H1 (cell line): ENCODE data around the gene PIBF1.
"Not testable (repeated sequence)": the region's sequence is repeated elsewhere in the genome, so short reads cannot be mapped to it uniquely, and the experiment has no call there.

ENCODE experiments used
- CEBPB ChIP-seq: IDR thresholded peaks from 2 replicates; pipeline ENCODE4 v1.6.1; 2012; ENCODE audit warnings: low read depth, low read length
- CHD2 ChIP-seq: IDR thresholded peaks from 2 replicates; pipeline ENCODE4 v1.6.1; 2012; ENCODE audit warnings: low read length, improper control_type of control experiment
- CTCF ChIP-seq, 3 experiments: IDR thresholded peaks; 1 replicate in 2 of 3; 2 replicates in 1 of 3; pipeline versions ENCODE4 v1.5.1 to v1.6.1; 2011; ENCODE audit warnings: low read length in 3 of 3, mild to moderate bottlenecking in 3 of 3, inconsistent platforms in 2 of 3, low read depth in 1 of 3, moderate library complexity in 1 of 3; ENCODE audit not compliant: insufficient read depth in 1 of 3; ENCODE audit errors: control extremely low read depth in 1 of 3
- EZH2 ChIP-seq: fragments of 200-600 bp; sonication (generic); IDR thresholded peaks from 2 replicates; pipeline ENCODE4 v1.7.1; 2012; ENCODE audit warnings: low read depth, mild to moderate bottlenecking, moderate library complexity, low read length, inconsistent platforms; ENCODE audit not compliant: severe bottlenecking
- MAFK ChIP-seq: IDR thresholded peaks from 2 replicates; pipeline ENCODE4 v1.6.1; 2012; ENCODE audit warnings: low read depth, mild to moderate bottlenecking, improper control_type of control experiment, low read length
- MAX ChIP-seq: IDR thresholded peaks from 2 replicates; pipeline ENCODE4 v1.6.1; 2012; ENCODE audit warnings: inconsistent platforms
- POLR2A ChIP-seq, 2 experiments: IDR thresholded peaks; 1 replicate in 1 of 2; 2 replicates in 1 of 2; pipeline ENCODE4 v1.6.1; 2011; ENCODE audit warnings: low read depth in 2 of 2, low read length in 2 of 2, mild to moderate bottlenecking in 2 of 2; ENCODE audit errors: control extremely low read depth in 1 of 2
- POLR2AphosphoS5 ChIP-seq: IDR thresholded peaks from 2 replicates; pipeline ENCODE4 v1.6.1; 2011; ENCODE audit warnings: low read depth, low read length
- RAD21 ChIP-seq, 2 experiments: IDR thresholded peaks in 1 of 2; conservative IDR thresholded peaks in 1 of 2; 2 replicates each; pipeline ENCODE4 v1.6.1; 2011; ENCODE audit warnings: low read depth in 2 of 2, low read length in 2 of 2, improper control_type of control experiment in 1 of 2, inconsistent platforms in 1 of 2, mild to moderate bottlenecking in 1 of 2, moderate library complexity in 1 of 2
- SIX5 ChIP-seq: IDR thresholded peaks from 2 replicates; pipeline ENCODE4 v1.6.1; 2011; ENCODE audit warnings: mild to moderate bottlenecking, low read depth, low read length
- SP1 ChIP-seq: IDR thresholded peaks from 2 replicates; pipeline ENCODE4 v1.6.1; 2011; ENCODE audit warnings: low read depth, low read length
- TAF1 ChIP-seq: IDR thresholded peaks from 2 replicates; pipeline ENCODE4 v1.6.1; 2011; ENCODE audit warnings: mild to moderate bottlenecking, low read depth, low read length
- TBP ChIP-seq: IDR thresholded peaks from 2 replicates; pipeline ENCODE4 v1.6.1; 2011; ENCODE audit warnings: low read depth, low read length, improper control_type of control experiment
- TF ChIP-seq, protein P1 (sequence below): IDR thresholded peaks from 2 replicates; pipeline ENCODE4 v1.6.1; 2012; ENCODE audit warnings: inconsistent platforms

DNA sequence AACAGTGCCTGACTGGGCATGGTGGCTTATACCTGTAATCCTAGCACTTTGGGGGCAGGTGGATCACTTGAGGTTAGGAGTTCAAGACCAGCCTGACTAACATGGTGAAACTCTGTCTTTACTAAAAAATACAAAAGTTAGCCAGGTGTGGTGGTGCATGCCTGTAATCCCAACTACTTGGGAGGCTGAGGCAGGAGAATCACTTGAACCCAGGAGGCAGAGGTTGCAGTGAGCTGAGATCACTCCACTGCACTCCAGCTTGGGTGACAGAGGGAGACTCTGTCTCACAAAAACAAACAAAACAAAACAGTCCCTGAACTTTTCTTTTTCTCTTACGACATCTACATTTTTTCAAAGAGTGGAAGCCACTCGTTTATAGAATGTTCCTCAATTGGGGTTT, 266.7 kb downstream of the PIBF1 start:
- not testable (repeated sequence) for TF ChIP-seq CTCF (IDR thresholded peaks at IDR 0.05; ENCODE audit: control extremely low read depth in 1 of 3, insufficient read depth in 1 of 3, low read depth in 1 of 3, low read length in 3 of 3); POLR2AphosphoS5; CHD2; CEBPB; EZH2; RAD21 (IDR thresholded peaks at IDR 0.05 in 1 of 2, conservative IDR thresholded peaks at IDR 0.05 in 1 of 2; ENCODE audit: low read depth in 2 of 2, low read length in 2 of 2); TAF1; POLR2A (IDR thresholded peaks at IDR 0.05; ENCODE audit: control extremely low read depth in 1 of 2, low read depth in 2 of 2, low read length in 2 of 2); MAX; SP1; SIX5; MAFK; TBP
- TF ChIP-seq, protein P1, sequence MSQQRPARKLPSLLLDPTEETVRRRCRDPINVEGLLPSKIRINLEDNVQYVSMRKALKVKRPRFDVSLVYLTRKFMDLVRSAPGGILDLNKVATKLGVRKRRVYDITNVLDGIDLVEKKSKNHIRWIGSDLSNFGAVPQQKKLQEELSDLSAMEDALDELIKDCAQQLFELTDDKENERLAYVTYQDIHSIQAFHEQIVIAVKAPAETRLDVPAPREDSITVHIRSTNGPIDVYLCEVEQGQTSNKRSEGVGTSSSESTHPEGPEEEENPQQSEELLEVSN: not testable (repeated sequence)
